ENCODE results near the gene CCNE1.

GRCh38 chr19:29769997-29770396 is 41.8 kb upstream of the CCNE1 start:
- TF ChIP-seq CTCF (IDR thresholded peaks at IDR 0.05) (no peak), POLR2A (IDR thresholded peaks at IDR 0.05) (no peak)
